Regular cardiac myocyte (primary cell): Measurements from ENCODE around the gene WDR90. TPM values are rescaled to one million over a fixed set of nuclear protein-coding genes. Genes with fewer than 3 reads are reported as not detected.

Experiments used
- total RNA-seq: library from RNA; depleted of rRNA; stranded (reverse); fragments of >200 nt; gene quantifications from 2 replicates; pipeline ENCODE4 v1.2.3, GENCODE V29; 2014

The WDR90 gene
- 11.0 and 11.3 TPM in 2 replicates for total RNA-seq

GRCh38 chr16:648781-649589, at the start of gene WDR90:
Gene WDR90 (plus strand): TSS chr16:649365. CDS start chr16:649417, 52 bp downstream.

GRCh38 chr16:630815-631405, 18.3 kb upstream of the WDR90 start, which contains the start of gene WFIKKN1:
Gene WFIKKN1 (plus strand): TSS chr16:630985. CDS start chr16:631254, 269 bp downstream.

DNA sequence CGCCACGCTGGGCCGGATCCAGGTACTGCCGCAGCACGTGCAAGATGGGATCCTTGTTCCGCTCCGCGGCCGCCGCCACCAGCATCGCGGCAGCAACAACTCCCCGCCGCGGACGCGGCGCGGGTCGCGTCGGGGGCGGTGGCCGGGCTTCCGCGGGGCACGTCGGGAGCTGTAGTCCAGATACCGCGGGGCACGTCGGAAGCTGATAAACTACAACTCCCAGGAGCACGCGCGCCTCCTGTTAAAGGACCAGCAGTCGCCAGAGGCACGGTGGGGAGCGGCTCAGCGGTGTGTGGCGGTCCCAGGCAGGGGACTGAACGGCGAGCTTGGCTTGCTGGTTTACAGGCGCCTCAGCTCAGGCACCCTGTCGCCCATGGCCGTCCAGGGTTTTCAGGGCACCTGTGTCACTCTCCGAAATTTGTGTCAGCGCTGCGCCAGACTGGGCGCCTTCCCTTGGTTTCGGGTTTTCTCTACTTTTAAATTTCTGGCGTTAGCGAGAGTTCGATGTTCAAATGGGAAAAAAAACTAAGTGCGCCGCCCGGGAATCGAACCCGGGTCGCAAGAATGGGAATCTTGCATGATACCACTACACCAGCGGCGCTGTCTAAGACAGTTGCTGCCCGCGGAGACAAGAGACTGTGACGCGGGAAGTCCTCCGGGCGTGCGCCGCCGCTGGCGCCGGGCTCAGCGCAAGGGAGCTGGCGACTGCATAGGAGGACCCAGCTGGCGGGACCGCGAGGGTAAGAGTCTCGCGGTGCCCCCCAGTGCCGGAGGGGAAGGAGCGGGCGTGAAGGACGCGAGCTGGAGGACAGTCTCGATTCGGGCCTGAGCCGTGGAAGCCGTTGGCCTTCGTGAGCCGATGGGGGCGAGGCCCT, 12.7 kb upstream of the WDR90 start, which contains the start of gene METTL26:
METTL26 (minus strand) TSS at position 100 of the 875 bp plus-strand sequence; CDS start at position 85, 15 bp downstream.

GRCh38 chr16:641326-642188, 7.6 kb upstream of the WDR90 start, which contains the start of gene MCRIP2:
Gene MCRIP2 (plus strand): TSS chr16:641828. CDS start chr16:641992, 164 bp downstream.

DNA sequence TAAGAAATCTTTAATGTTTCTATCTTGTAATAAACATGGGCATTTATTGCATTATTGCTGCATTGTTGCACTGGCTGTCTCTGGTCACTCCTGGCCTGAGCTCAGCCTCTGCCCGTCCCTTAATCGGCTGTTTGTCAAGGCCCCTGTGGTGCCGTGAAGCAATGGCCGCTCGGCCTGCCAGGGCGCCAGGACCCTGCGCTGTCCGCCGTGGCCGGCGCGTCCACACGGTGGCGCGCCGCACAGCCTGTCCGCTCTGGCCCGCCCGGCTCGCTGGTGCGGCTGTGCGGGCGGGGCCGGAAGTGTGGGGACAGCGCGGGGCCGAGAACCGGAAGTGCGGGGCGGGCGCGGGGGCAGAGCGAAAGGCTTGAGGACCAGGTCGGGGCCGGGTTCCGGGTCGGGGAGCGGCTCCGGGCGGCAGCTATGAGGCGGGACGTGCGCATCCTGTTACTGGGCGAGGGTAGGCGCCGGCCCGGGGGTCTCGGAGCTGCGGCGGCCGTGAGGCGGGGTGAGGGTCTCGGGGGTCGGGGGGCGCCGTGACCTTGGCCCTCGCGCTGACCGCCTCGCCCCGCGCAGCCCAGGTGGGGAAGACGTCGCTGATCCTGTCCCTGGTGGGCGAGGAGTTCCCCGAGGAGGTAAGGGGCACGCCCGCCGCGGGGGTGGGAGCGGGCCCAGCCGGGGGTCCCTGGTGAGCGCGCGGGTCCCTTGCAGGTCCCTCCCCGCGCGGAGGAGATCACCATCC, 18.8 kb downstream of the WDR90 start, which contains the start of gene RHOT2:
RHOT2 (plus strand) TSS at position 353 of the 739 bp plus-strand sequence; CDS start at position 421, 68 bp downstream.

DNA sequence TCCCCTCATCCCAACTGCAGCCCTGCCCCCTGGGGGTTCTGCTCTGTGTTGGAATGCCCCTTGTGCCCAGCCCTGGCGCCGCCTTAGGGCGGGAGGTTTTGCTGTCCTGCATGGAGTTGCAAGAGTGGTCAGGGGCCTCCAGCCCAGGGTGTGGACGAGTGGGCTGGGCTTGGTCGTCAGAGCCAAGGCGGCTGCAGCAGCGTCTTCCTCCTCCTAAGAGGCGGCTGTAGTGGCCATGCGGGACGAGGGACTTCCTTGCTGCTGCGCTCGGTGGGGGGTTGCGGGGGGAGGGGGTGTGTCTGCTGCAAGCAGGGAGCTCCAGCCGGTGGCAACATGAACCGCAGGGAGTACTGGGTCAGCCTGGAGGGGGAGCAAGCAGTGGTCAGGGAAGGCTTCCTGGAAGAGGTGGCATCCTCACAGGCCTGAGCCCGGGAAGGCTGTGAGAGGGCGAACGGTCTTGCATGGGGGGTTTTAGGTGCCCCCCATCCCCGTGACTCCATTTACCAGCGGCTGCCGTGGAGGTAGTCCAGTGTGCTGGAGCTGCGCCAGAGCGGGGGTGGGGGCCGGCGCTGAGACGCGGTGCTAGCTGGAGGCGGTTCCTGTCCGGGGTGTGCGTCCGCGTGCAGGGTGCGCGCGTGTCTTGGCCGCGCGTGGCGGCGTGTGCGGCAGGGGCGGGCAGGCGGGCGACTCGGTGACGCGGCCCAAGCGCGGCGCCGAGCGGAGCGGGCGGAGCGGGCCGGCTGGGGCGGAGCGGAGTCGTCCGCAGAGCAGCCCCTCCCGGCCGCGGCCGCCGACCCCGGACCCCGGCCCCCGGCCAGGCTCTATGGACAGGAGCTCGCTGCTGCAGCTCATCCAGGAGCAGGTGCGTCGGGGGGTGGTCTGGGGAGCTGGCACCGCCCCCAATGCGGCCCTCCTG, 26.1 kb downstream of the WDR90 start, which contains the start of gene RHBDL1:
RHBDL1 (plus strand) TSS at position 704 of the 916 bp plus-strand sequence; CDS start at position 824, 120 bp downstream.

GRCh38 chr16:679814-680624, 30.9 kb downstream of the WDR90 start, which contains the start of gene STUB1:
Gene STUB1 (plus strand): TSS chr16:680410. CDS start chr16:680526, 116 bp downstream.

DNA sequence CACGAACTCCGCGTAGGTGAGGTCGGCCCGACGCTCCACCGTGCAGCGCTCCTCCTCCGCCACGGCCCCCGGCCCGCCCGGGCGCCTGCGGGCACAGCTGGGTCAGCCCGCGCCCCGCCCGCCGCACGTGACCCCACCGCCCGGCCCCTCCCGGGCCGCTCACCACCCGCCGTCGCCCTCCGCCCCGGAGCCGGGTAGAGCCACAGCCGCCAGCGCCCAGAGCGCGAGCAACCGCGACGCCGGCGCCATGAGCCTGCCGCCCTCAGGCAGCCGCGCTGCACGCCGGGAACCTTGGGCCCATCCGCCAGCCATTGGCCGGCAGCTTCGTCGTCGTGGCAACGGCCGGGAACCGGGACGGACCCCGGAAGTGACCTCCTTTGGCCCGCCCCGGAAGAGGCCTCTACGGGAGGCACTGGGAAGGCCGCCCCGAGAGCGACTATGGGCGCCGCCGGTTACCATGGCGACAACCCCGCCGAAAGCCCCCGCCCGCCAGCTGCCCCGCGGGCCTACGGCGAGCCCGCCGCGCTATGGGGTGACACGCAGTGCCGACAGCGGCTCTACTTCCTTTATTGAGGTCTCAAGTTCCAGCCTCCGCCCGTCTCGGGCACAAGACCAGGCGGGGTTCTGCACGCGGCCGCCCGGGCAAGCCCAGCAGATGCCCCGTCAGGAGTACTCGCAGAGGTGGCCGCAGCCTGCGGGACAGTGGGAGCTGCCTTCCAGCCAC, 35.1 kb downstream of the WDR90 start, which contains the start of gene JMJD8:
JMJD8 (minus strand) TSS at position 264 of the 724 bp plus-strand sequence; CDS start at position 249, 15 bp downstream.

DNA sequence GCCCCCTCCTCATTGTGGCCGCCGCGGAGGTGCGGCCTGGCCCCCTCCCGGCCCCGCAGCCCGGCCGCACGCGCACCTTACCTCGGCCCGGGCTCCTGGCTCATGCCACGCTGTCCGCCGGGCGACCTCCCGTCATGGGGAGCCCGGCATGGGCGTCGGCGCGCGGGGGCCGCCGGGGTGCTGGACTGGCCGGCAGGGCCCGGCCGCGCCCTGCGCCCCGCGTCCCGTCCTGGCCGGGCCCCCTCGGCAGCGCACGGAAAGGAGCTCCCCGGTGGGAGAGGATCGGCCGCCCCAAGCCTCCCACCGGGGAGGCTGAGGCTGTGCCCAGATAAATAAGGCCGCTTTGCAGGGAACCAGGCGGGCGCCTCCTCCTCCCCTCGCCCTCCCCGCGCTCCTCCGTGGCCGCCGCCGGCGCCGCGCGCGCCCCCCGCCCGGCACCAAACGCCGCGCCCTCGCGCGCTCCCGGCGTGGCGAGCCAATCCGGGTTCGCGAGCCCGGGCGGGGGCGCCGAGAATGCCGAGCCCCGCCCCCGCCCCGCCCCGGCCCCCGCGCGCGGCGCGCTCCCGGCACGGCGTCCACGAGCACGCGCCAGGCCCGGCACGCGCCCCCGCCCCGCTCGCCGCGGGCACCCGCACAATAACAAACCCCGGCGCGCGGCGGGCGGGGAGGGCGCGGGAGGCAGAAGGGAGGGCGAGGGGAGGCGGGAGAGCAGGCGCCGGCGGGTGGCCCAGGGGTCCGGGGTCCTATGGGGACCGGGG, 56.4 kb downstream of the WDR90 start, which contains the start of gene FBXL16:
FBXL16 (minus strand) TSS at position 371 of the 758 bp plus-strand sequence. CDS start 8,396 bp downstream, outside the sequence.

GRCh38 chr16:714558-715476, 65.7 kb downstream of the WDR90 start, which contains the start of gene METRN:
Gene METRN (plus strand): TSS chr16:715118. CDS start chr16:715290, 172 bp downstream.

Other genes starting within 250 kb of the WDR90 start
- gene DECR2, start 247.5 kb upstream of the WDR90 start, total RNA-seq = 9.0 and 19.4 TPM in 2 replicates
- gene RAB11FIP3, start 223.7 kb upstream of the WDR90 start, total RNA-seq = 11.3 and 12.8 TPM in 2 replicates
- gene CAPN15, start 121.7 kb upstream of the WDR90 start, total RNA-seq = 24.0 and 37.2 TPM in 2 replicates
- gene PRR35, start 89.0 kb upstream of the WDR90 start, total RNA-seq = not detected in 2 replicates
- 1.5 and 3.4 TPM in 2 replicates for gene NHLRC4, start 82.4 kb upstream of the WDR90 start, total RNA-seq
- gene PIGQ, start 79.4 kb upstream of the WDR90 start, total RNA-seq = 17.8 and 19.0 TPM in 2 replicates
- gene RAB40C, start 59.3 kb upstream of the WDR90 start, total RNA-seq = 9.3 and 13.4 TPM in 2 replicates
- under 0.01 and 0.19 TPM in 2 replicates for gene WFIKKN1, start 18.4 kb upstream of the WDR90 start, total RNA-seq
- 77.8 and 81.9 TPM in 2 replicates for gene METTL26, start 13.1 kb upstream of the WDR90 start, total RNA-seq
- 21.7 and 22.8 TPM in 2 replicates for gene MCRIP2, start 7.5 kb upstream of the WDR90 start, total RNA-seq
- 29.9 and 38.2 TPM in 2 replicates for gene RHOT2, start 18.8 kb downstream of the WDR90 start, total RNA-seq
- 0.77 and 3.1 TPM in 2 replicates for gene RHBDL1, start 26.3 kb downstream of the WDR90 start, total RNA-seq
- 90.8 and 211 TPM in 2 replicates for gene STUB1, start 31.0 kb downstream of the WDR90 start, total RNA-seq
- 23.6 and 28.2 TPM in 2 replicates for gene JMJD8, start 35.0 kb downstream of the WDR90 start, total RNA-seq
- gene WDR24, start 41.0 kb downstream of the WDR90 start, total RNA-seq = 2.3 and 9.0 TPM in 2 replicates
- gene FBXL16, start 56.4 kb downstream of the WDR90 start, total RNA-seq = under 0.01 TPM in 2 replicates
- 54.3 and 76.4 TPM in 2 replicates for gene METRN, start 65.8 kb downstream of the WDR90 start, total RNA-seq
- gene ANTKMT, start 71.8 kb downstream of the WDR90 start, total RNA-seq = 34.1 and 39.5 TPM in 2 replicates
- 1.3 and 2.0 TPM in 2 replicates for gene CCDC78, start 77.1 kb downstream of the WDR90 start, total RNA-seq
- gene HAGHL, start 77.7 kb downstream of the WDR90 start, total RNA-seq = 9.0 and 16.1 TPM in 2 replicates
- 24.7 and 31.9 TPM in 2 replicates for gene CIAO3, start 91.6 kb downstream of the WDR90 start, total RNA-seq
- under 0.01 TPM in 1 of 2 replicates, not detected in the other for gene MSLN, start 111.4 kb downstream of the WDR90 start, total RNA-seq
- 13.0 and 24.0 TPM in 2 replicates for gene RPUSD1, start 139.0 kb downstream of the WDR90 start, total RNA-seq
- 7.9 and 34.1 TPM in 2 replicates for gene CHTF18, start 139.3 kb downstream of the WDR90 start, total RNA-seq
- gene GNG13, start 151.4 kb downstream of the WDR90 start, total RNA-seq = not detected in 2 replicates